Ovary (tissue), 3 donors: ENCODE measurements around the gene UQCRC1.

Source experiments
- EP300 ChIP-seq: sonication (generic); formaldehyde crosslinking; IDR thresholded peaks from one replicate; pipeline ENCODE4 v1.6.1; 2017; ENCODE audit warnings: antibody characterized with exemption
- TF ChIP-seq, protein P1 (sequence below), 3 donors: fragments of 450-650 bp in 2 of 3; fragments of 200-600 bp in 1 of 3; IDR thresholded peaks; one replicate each; pipeline versions ENCODE4 v1.5.1 to v1.8.0; 2016 to 2022; ENCODE audit warnings: antibody characterized with exemption in 3 of 3, mild to moderate bottlenecking in 1 of 3
- donor health status: DM: no; HTN: no; CAD: no.

DNA sequence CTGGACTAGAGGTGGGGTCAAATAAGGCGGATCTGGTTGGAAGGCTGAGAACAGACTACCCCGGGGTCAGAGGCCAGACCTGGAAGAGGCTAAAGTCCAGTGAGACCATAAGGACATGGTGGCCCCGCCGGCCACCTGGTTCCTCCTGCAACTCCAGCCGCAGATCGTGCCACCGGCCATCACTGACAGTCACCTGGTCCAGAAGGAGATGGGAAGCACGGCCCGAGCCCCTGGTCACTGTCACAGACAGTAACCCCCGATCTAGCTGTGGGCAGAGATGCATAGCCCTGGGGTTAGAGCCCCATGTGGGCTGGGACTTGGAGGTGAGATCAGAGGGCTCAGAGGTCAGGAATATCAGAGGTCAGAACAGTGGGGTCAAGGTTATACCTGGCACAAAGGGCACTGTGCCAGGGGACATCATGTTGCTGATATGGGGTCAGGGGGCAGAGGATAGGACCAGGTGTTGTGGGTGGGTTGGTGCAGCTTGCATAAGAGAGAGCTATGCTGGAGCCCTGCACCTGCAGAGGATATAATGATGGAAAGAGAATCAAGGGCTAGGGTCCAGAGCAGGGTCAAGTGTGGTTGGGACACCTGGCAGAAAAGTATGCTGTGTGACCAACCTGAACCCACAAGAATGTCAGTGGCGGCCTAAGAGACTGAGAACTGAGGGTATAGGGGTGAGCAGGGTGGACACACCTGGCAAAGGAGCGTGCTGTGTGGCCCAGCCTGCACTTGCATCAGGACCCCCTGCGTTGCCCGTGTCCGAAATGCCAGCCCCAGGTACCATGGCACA is 43.7 kb upstream of the UQCRC1 start:
- TF ChIP-seq, protein P1, sequence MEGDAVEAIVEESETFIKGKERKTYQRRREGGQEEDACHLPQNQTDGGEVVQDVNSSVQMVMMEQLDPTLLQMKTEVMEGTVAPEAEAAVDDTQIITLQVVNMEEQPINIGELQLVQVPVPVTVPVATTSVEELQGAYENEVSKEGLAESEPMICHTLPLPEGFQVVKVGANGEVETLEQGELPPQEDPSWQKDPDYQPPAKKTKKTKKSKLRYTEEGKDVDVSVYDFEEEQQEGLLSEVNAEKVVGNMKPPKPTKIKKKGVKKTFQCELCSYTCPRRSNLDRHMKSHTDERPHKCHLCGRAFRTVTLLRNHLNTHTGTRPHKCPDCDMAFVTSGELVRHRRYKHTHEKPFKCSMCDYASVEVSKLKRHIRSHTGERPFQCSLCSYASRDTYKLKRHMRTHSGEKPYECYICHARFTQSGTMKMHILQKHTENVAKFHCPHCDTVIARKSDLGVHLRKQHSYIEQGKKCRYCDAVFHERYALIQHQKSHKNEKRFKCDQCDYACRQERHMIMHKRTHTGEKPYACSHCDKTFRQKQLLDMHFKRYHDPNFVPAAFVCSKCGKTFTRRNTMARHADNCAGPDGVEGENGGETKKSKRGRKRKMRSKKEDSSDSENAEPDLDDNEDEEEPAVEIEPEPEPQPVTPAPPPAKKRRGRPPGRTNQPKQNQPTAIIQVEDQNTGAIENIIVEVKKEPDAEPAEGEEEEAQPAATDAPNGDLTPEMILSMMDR (IDR thresholded peaks at IDR 0.05) = no peak
- TF ChIP-seq EP300 = no peak
